ENCODE results near the gene NYAP2.

- no peak for TF ChIP-seq TAF1 (IDR thresholded peaks at IDR 0.05; ENCODE audit: low read depth)
- no peak for TF ChIP-seq NFIC (IDR thresholded peaks at IDR 0.05)
- TF ChIP-seq EP300 (IDR thresholded peaks at IDR 0.05; ENCODE audit: borderline replicate concordance): no peak
- TF ChIP-seq CEBPB (IDR thresholded peaks at IDR 0.05): no peak
- TF ChIP-seq CREB1 (IDR thresholded peaks at IDR 0.05; ENCODE audit: low read depth): no peak
Observed at GRCh38 chr2:225452677-225453076, 53.2 kb downstream of the NYAP2 start.

Data from Ishikawa (cell line).